ENCODE data around the gene NUP210.

The NUP210 gene

DNA sequence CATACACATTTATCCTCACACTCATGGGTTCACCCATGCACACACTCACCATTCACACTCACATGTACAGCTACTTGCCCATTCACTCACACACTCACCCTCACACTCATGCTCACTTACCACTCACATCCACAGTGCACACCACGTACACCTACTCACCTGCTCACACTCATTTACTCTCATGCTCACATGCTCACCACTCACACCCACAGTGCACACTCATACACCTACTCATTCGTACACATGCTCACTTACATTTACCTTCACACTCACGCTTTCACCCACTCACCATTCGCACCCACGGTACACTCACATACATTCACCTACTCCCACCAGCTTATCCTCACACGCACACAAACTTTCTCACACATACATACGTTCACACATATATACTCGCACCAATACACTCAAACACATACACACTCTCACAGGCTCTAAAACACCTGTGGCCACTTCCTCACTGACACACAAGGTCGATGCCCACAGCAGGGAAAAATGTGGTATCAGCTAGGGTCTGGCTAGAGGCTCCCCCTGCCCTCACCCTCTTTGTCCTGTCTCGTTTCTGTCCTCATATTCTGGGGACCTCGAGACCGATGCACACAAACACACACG, 46.0 kb downstream of the NUP210 start:
- no peaks in the 10 kb centered on the region for H3K27me3 Mint-ChIP-seq
- H3K36me3 Mint-ChIP-seq, result peaks cover 22% of the 10 kb centered on the region
- H3K4me1 Mint-ChIP-seq, result peaks cover 7% of the 10 kb centered on the region
- no peak overlapping the region for H3K4me3 Mint-ChIP-seq
- no peak overlapping the region for H3K27ac Mint-ChIP-seq
- no peaks in the 10 kb centered on the region for H3K9me3 Mint-ChIP-seq

DNA sequence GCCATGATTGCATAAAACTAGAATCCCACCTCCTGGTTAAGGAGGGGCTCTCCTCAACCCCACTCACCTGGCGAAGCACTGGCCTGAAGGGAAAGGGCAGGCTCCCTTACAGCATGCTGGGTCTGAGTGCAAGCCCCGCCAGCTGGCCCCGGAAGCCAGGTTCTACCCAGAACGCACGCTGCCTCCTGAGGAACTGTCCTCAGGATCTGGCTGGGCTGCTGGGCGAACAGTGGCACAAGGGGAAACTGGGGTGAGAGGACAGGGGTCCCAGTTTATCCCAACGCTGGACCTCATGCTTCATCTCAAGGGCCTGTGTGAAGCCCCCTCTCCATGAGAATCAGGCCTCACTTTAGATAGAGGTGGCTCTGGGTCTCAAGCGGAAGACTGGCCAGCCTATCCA, 47.5 kb downstream of the NUP210 start:
- Mint-ChIP-seq H3K4me1 (no peaks in the 10 kb centered on the region), H3K4me3 (no peak overlapping the region), H3K36me3 (peaks cover 18% of the 10 kb centered on the region)

DNA sequence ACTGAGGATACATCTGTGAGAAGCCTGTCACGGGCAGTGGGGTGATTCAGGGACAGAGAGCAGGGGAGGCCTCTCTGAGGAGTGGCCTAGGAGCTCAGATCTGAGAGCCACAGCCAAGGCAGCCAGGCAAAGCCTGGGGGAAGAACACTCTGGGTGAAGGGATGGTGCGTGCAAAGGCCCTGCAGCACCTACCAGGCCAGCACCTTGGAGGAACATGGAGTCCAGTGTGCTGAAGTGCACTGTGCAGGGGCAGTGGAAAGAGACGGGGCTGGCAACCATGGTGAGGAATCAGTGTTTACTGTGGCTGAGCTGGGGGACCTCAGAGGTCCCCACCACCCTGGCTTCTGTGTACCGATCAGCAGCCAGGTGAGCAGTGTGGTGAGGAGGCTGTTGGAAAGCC, 48.0 kb downstream of the NUP210 start:
- Mint-ChIP-seq H3K27me3 (no peaks in the 10 kb centered on the region), H3K9me3 (no peaks in the 10 kb centered on the region), H3K4me3 (no peak overlapping the region), H3K36me3 (peaks cover 18% of the 10 kb centered on the region), H3K4me1 (no peaks in the 10 kb centered on the region), H3K27ac (peak overlapping the region; percentile 68)

More for the DNA sequence above, 47.5 kb downstream of the NUP210 start:
- no peak overlapping the region for H3K27ac Mint-ChIP-seq
- no peaks in the 10 kb centered on the region for H3K27me3 Mint-ChIP-seq
- H3K9me3 Mint-ChIP-seq, result no peaks in the 10 kb centered on the region

DNA sequence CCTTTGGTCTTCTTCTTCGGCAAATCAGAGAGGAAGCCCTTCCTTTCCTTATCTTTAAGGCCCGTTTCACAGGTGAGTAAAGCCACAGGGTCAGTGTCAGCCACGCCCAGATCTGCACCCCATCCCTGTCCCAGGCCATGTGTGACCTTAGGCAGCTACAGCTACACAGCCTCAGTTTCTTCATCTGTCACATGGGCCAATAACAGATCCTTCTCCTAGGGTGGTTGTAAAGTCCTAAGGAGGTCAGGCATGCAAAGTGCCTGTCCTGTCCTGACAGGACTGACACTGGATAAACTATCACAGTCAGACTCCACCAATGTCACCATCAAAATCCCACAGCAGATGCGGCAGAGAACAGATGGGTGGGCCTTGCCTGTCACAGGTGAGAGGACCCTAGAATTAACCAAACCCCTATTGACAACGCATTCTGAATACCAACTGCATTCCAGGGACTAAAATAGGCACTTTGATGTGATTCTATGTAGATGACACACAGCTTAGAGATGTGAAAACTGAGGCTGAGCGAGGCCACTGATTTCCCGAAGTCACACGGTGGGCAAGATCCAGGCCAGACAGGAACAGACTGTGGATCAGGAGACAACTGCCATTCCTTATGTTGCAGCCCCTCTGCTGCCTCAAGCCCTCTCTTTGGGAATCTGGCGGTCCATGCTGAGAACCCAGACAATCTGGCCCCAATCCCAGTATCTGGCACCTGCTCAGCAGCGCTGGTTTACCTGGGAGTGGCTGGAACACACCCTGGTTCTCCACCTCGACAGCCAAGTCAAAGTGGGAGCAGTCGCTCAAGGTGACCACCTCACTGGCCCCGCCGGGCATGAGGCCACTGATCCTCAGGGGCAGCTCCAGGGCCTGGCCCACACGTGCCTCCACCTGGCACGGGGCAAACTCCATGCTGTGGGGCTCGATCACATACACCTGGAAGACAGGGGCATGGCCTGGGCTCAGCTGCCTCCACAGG, 48.7 kb downstream of the NUP210 start:
- peak overlapping the region; percentile 18 for H3K27ac Mint-ChIP-seq
- H3K4me1 Mint-ChIP-seq, result no peaks in the 10 kb centered on the region
- no peaks in the 10 kb centered on the region for H3K9me3 Mint-ChIP-seq
- H3K36me3 Mint-ChIP-seq, result peaks cover 18% of the 10 kb centered on the region
- no peak overlapping the region for H3K4me3 Mint-ChIP-seq
- no peaks in the 10 kb centered on the region for H3K27me3 Mint-ChIP-seq

DNA sequence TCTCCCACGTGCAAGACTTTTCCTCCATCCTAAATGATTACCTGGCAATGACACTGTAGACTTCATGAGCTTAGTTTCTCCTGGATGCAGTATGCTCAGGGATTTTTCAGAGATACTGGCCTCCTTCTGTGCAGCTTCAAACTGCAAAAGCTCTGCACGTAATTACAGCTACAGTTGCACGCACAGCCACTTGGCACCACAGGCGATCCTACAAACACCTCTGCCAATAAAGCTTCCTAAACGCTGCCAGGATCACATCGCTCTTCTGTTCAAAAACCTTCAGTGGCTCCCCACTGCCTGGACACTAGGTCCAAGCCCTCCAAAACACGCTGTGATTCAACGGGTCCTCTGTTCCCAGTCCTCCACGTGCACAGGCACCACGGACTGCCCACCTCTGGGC, 49.5 kb downstream of the NUP210 start:
- Mint-ChIP-seq H3K27me3 (no peaks in the 10 kb centered on the region), H3K36me3 (peaks cover 18% of the 10 kb centered on the region), H3K4me1 (no peaks in the 10 kb centered on the region), H3K4me3 (no peak overlapping the region), H3K9me3 (no peaks in the 10 kb centered on the region), H3K27ac (peak overlapping the region; percentile 18)

DNA sequence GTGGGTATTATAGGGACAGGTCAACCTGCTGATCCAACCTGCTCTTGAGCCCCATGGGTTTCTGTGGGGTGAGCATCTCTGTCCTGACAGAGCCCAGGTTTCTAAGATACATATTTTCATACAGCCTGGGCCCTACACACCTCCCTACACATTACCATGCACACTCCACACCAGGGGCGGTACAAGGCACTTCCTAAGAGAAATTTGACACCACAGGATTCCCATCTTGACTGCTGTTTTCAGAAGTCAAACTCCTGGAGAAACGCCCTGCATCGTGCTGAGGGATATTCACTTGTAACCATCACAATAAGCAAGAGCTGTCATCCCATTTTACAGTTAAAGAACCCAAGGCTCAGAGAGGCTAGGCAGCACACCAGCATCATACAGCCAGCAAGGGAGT, 50.1 kb downstream of the NUP210 start:
- no peaks in the 10 kb centered on the region for H3K27me3 Mint-ChIP-seq
- no peaks in the 10 kb centered on the region for H3K9me3 Mint-ChIP-seq
- H3K27ac Mint-ChIP-seq, result no peak overlapping the region
- no peaks in the 10 kb centered on the region for H3K4me1 Mint-ChIP-seq
- peaks cover 15% of the 10 kb centered on the region for H3K36me3 Mint-ChIP-seq
- no peak overlapping the region for H3K4me3 Mint-ChIP-seq

DNA sequence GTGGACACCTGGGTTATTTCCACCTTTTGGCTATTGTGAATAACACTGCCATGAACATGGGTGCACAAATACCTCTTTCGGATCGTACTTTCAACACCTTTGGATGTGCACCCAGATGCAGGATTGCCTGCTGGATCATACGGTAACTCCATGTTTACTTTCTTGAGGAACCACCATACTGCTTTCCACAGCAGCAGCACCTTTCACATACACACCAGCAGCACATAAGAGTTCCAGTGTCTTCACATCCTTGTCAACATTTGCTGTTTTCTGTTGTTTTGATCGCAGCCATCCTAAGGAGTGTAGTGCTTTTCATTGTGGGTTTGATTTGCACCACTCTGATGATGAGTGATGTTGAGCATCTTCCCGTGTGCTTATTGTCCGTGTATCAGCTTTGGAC, 51.3 kb downstream of the NUP210 start:
- H3K4me3 Mint-ChIP-seq, result no peak overlapping the region
- no peaks in the 10 kb centered on the region for H3K27me3 Mint-ChIP-seq
- H3K9me3 Mint-ChIP-seq, result no peaks in the 10 kb centered on the region
- H3K36me3 Mint-ChIP-seq, result peaks cover 15% of the 10 kb centered on the region
- H3K27ac Mint-ChIP-seq, result peak overlapping the region; percentile 48
- no peaks in the 10 kb centered on the region for H3K4me1 Mint-ChIP-seq

DNA sequence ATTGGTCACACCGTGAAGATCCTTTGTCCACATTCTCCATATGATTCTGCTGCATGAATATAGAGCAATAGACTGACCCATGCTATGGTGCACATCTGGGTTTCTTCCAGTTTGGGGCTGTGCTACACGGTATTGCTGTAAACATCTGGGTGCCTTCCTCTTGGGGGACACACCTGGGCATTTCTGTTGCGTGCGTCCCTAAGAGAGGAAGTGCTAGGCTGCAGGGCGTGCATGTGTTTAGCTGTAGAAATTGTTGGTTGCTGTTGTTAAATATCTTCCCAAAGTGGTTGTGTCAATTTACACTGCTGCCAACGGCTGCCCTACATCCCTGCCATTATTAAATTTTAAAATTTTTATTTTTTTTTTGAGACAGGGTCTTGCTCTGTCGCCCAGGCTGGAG, 52.4 kb downstream of the NUP210 start:
- Mint-ChIP-seq H3K4me3 (no peak overlapping the region), H3K27me3 (no peaks in the 10 kb centered on the region), H3K36me3 (peaks cover 15% of the 10 kb centered on the region), H3K9me3 (no peaks in the 10 kb centered on the region), H3K27ac (no peak overlapping the region), H3K4me1 (peaks cover 7% of the 10 kb centered on the region)

DNA sequence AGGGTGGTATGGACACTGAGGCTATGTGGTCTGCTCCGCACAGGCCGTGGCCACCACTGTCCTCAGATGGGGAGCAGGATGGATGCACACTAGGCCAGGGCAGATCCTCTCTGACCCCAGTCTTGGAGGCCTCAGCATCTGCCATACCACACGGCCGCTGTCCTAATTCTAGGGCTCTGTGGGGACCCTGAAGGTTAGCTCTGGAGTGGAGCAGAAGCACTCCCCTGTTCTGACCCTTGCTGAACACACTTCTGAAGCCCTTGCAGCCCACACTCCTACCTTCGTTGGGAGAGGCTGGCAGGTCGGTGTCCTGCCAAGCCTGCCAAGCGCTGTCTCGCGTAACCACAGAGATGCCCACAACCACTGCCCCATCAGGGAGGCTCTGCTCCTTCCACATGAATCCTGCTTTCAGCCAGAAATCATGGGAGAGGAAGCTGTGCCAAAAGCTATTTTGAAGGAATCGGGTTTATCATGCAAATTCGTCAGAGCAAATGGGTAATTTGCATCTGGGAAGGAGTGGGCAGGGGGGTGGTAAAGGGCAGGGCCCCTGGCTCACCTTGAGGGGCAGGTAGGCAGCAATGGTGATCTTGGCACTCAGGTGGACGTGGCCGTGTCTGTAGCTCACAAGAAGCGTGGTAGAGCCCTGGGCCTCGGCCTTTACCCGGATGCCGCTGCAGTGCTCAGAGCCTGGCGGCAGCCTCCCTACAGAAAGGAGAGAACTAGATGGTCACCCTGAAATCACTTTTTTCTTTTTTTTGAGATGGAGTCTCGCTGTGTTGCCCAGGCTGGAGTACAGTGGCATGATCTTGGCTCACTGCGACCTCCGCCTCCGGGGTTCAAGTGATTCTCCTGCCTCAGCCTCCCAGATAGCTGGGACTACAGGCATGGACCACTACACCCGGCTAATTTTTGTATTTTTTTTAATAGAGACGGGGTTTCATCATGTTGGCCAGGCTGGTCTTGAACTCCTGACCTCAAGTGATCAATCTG, 54.4 kb downstream of the NUP210 start:
- no peak overlapping the region for H3K4me3 Mint-ChIP-seq
- peaks cover 8% of the 10 kb centered on the region for H3K36me3 Mint-ChIP-seq
- H3K4me1 Mint-ChIP-seq, result peaks cover 11% of the 10 kb centered on the region
- no peak overlapping the region for H3K27ac Mint-ChIP-seq
- H3K27me3 Mint-ChIP-seq, result no peaks in the 10 kb centered on the region
- no peaks in the 10 kb centered on the region for H3K9me3 Mint-ChIP-seq

DNA sequence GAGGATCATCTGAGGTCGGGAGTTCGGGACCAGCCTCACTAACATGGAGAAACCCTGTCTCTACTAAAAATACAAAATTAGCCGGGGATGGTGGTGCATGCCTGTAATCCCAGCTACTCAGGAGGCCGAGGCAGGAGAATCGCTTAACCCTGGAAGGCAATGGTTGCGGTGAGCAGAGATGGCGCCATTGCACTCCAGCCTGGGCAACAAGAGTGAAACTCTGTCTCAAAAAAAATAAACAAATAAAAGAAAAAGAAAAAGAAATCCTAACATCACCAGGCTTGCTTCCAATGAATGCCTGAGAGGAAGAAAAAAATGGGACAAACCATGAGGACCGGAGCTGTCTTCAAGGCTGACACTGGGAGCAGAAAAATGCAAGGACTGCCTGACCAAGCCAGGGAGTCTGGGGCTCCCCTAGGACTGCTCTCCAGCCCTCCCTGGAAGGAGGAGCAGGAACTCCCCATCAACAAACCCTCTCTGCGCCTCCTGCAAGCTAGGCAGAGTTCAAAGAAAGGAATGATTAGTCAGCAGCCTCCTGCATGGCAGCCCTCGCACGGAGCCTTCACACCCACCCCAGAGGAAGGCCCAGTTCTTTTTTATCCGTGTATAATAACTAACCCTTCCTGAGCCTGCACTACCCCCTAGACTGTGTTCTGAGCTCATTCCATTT, 55.4 kb downstream of the NUP210 start:
- Mint-ChIP-seq H3K4me3 (no peak overlapping the region), H3K36me3 (peaks cover 8% of the 10 kb centered on the region)

DNA sequence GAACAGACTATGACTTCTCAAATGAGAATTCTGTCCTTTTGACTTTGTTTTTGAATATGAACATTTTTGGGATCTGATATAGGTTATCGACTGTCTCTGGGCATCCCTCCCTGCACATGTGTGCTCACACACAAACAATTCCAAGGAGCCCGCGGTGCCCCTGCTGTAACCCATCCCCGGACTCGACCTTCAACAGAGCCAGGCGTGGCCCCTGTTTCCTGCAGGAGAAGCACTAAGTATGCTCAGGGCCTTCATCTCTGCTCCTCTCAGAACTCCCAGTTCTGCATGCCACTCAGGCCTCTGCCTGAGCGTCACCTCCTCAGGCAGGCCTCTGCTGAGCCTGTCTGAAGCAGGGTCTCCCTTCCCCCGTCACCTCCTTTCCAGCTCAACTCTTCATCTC, 57.6 kb downstream of the NUP210 start:
- no peaks in the 10 kb centered on the region for H3K9me3 Mint-ChIP-seq
- H3K27me3 Mint-ChIP-seq, result no peaks in the 10 kb centered on the region
- H3K27ac Mint-ChIP-seq, result peak overlapping the region; percentile 60
- H3K36me3 Mint-ChIP-seq, result peaks cover 2% of the 10 kb centered on the region
- no peak overlapping the region for H3K4me3 Mint-ChIP-seq
- H3K4me1 Mint-ChIP-seq, result peaks cover 11% of the 10 kb centered on the region

More for the DNA sequence above, 55.4 kb downstream of the NUP210 start:
- no peak overlapping the region for H3K27ac Mint-ChIP-seq
- H3K27me3 Mint-ChIP-seq, result no peaks in the 10 kb centered on the region
- H3K9me3 Mint-ChIP-seq, result no peaks in the 10 kb centered on the region
- H3K4me1 Mint-ChIP-seq, result peaks cover 11% of the 10 kb centered on the region

DNA sequence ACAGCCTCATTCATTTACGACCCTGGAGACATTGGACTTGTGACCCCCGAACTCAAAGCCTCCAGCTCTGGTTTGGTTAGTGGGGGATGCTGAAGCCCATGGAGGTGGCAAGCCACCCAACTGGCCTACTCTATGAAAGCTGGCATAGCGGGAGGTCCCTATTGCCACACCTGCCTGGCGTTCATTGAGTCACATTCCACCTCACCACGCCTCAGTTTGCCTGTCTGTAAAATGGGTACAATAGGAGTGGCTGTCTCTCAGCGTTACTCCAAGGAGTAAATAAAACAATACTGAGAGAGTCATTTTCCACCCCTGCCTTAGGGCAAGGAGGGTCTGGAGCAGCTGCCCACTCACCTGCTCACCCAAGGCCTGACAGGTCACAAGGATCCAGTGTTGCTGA, 60.2 kb downstream of the NUP210 start:
- H3K27me3 Mint-ChIP-seq, result no peaks in the 10 kb centered on the region
- H3K4me3 Mint-ChIP-seq, result no peak overlapping the region
- H3K27ac Mint-ChIP-seq, result no peak overlapping the region
- peaks cover 2% of the 10 kb centered on the region for H3K36me3 Mint-ChIP-seq
- no peaks in the 10 kb centered on the region for H3K9me3 Mint-ChIP-seq
- peaks cover 11% of the 10 kb centered on the region for H3K4me1 Mint-ChIP-seq

DNA sequence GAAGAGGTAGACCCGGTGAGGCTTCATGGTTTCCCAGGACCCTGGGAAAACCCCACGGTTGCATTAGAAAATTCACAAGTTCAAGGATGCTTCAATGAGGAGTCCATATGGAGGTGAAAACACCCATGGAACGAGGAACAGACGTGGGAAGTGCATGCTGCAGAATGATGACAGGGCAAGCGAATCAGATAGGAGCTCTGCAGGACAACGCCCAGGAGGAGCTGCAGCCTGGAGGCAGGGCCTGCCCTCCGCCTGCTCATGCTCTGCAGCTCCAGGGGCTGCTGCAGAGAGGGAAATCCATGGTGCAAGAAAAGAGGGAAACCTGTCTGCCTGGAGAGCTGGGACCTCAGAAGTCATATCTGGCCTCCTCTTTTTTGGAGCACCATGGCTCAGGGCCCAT, 61.5 kb downstream of the NUP210 start:
- no peaks in the 10 kb centered on the region for H3K27me3 Mint-ChIP-seq
- H3K9me3 Mint-ChIP-seq, result no peaks in the 10 kb centered on the region
- no peak overlapping the region for H3K27ac Mint-ChIP-seq
- peaks cover 16% of the 10 kb centered on the region for H3K4me1 Mint-ChIP-seq
- H3K36me3 Mint-ChIP-seq, result peaks cover 4% of the 10 kb centered on the region
- H3K4me3 Mint-ChIP-seq, result no peak overlapping the region

DNA sequence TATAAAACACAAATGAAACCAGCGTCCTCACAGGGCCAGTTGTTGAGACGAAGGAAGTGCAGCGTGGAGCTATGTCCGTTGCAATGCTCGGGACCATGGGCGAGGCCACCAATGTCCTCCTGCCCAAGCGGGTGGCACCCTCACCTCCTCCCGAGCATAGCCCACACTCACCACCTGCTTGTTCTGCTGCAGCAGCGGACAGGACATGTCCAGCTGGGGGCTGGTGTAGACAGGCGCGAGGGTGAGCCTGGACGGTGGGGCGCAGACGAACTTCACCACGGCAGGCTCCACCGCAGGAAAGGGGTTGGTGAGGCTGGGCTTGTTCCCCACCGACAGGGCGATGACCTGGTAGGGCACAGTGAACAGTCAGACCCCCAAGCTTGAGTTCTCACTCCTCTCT, 62.1 kb downstream of the NUP210 start:
- no peaks in the 10 kb centered on the region for H3K27me3 Mint-ChIP-seq
- peaks cover 6% of the 10 kb centered on the region for H3K36me3 Mint-ChIP-seq
- peaks cover 19% of the 10 kb centered on the region for H3K4me1 Mint-ChIP-seq
- no peaks in the 10 kb centered on the region for H3K9me3 Mint-ChIP-seq
- H3K27ac Mint-ChIP-seq, result no peak overlapping the region
- no peak overlapping the region for H3K4me3 Mint-ChIP-seq

DNA sequence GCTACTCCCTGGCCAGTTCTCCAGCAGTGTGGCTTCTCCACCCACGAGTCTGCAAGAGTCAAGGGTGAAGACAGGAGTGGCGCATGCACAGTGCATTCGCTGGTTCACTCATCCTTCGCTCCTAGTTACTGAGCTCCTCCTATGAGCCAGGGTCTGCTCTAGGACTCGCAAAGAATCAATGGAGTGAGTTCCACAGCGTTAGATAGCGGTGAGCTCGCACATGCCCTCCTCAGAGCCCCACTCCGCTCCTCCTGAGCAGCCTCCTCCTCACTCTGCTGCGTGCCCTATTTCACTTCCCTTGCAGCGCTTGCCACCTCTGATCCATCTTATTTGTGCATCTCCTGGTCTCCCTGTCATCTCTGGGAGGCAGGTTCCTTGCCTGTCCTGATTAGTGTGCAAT, 63.0 kb downstream of the NUP210 start:
- Mint-ChIP-seq H3K9me3 (no peaks in the 10 kb centered on the region), H3K36me3 (peaks cover 6% of the 10 kb centered on the region), H3K4me1 (peaks cover 19% of the 10 kb centered on the region), H3K4me3 (no peak overlapping the region), H3K27me3 (no peaks in the 10 kb centered on the region), H3K27ac (no peak overlapping the region)
